Skeletal muscle tissue (tissue), 4 donors: ENCODE results near the gene IFNA1. TPM values are rescaled to one million over a fixed set of nuclear protein-coding genes. Genes with fewer than 3 reads are reported as not detected.
"Not testable (repeated sequence)": the region's sequence is repeated elsewhere in the genome, so short reads cannot be mapped to it uniquely, and the experiment has no call there.

ENCODE experiments used
- H3K27ac ChIP-seq: one replicate; pipeline ENCODE4 v1.7.0; 2013; ENCODE audit warnings: mild to moderate bottlenecking, low read depth, low read length, inconsistent platforms
- H3K27me3 ChIP-seq, 3 donors: one replicate each; pipeline ENCODE4 v1.7.0; 2013; ENCODE audit warnings: low read length in 3 of 3; ENCODE audit not compliant: control insufficient read depth in 3 of 3, insufficient read depth in 3 of 3
- H3K36me3 ChIP-seq, 3 donors: one replicate each; pipeline ENCODE4 v1.7.0; 2013; ENCODE audit warnings: low read length in 3 of 3; ENCODE audit not compliant: control insufficient read depth in 3 of 3, insufficient read depth in 3 of 3
- H3K4me1 ChIP-seq, 3 donors: one replicate each; pipeline ENCODE4 v1.7.0; 2013; ENCODE audit warnings: low read length in 3 of 3, mild to moderate bottlenecking in 3 of 3; ENCODE audit not compliant: control insufficient read depth in 3 of 3, insufficient read depth in 3 of 3
- H3K4me3 ChIP-seq, 3 donors: one replicate each; pipeline ENCODE4 v1.7.0; 2013; ENCODE audit warnings: low read length in 3 of 3
- H3K9ac ChIP-seq, 3 donors: one replicate each; pipeline ENCODE4 v1.7.0; 2013; ENCODE audit warnings: low read length in 3 of 3, mild to moderate bottlenecking in 3 of 3, moderate library complexity in 2 of 3, low read depth in 1 of 3
- H3K9me3 ChIP-seq, 3 donors: one replicate each; pipeline ENCODE4 v1.7.0; 2013; ENCODE audit warnings: low read length in 3 of 3; ENCODE audit not compliant: control insufficient read depth in 3 of 3
- total RNA-seq: library from RNA; depleted of rRNA; stranded (reverse); fragments of >200 nt; gene quantifications from one replicate; pipeline ENCODE4 v1.2.3, GENCODE V29; 2014
- donor health status: Osteomylitis.

Gene IFNA1
- total RNA-seq, 1 donor from 2014 or later, result not detected

- H3K27ac ChIP-seq, result no peak overlapping the region
- H3K4me3 ChIP-seq, result no peak overlapping the region
- no peak overlapping the region for H3K9ac ChIP-seq
- H3K27me3 ChIP-seq, result peaks cover 4 to 6% (median 5%) of the 10 kb centered on the region in 3 donors
- H3K9me3 ChIP-seq, result no peaks in the 10 kb centered on the region
- H3K36me3 ChIP-seq, result no peaks in the 10 kb centered on the region
- H3K4me1 ChIP-seq, result no peaks in the 10 kb centered on the region
Observed at GRCh38 chr9:21413151-21413550, 27.1 kb upstream of the IFNA1 start.

- H3K27ac ChIP-seq, result no peak overlapping the region
- no peak overlapping the region for H3K9ac ChIP-seq
- no peaks in the 10 kb centered on the region for H3K4me1 ChIP-seq
- H3K27me3 ChIP-seq, result peaks cover 4 to 6% (median 5%) of the 10 kb centered on the region in 3 donors
- no peak overlapping the region for H3K4me3 ChIP-seq
- H3K36me3 ChIP-seq, result no peaks in the 10 kb centered on the region
- H3K9me3 ChIP-seq, result no peaks in the 10 kb centered on the region
Observed at GRCh38 chr9:21413624-21414023, 26.6 kb upstream of the IFNA1 start.

- H3K27ac ChIP-seq, result no peak overlapping the region
- H3K27me3 ChIP-seq, result peaks cover under 1 to 5% (median 4%) of the 10 kb centered on the region in 3 donors
- H3K9me3 ChIP-seq, result no peaks in the 10 kb centered on the region
- no peaks in the 10 kb centered on the region for H3K4me1 ChIP-seq
- no peak overlapping the region for H3K4me3 ChIP-seq
- H3K9ac ChIP-seq, result no peak overlapping the region
- no peaks in the 10 kb centered on the region for H3K36me3 ChIP-seq
Observed at GRCh38 chr9:21414220-21414940, 25.9 kb upstream of the IFNA1 start.

GRCh38 chr9:21415493-21416267 is 24.6 kb upstream of the IFNA1 start:
- no peak overlapping the region for H3K27ac ChIP-seq

GRCh38 chr9:21428235-21428634 is 12.0 kb upstream of the IFNA1 start:
- H3K4me3 ChIP-seq, result no peak overlapping the region
- H3K9me3 ChIP-seq, result no peaks in the 10 kb centered on the region
- no peak overlapping the region for H3K9ac ChIP-seq
- H3K27me3 ChIP-seq, result no peaks in the 10 kb centered on the region
- H3K36me3 ChIP-seq, result no peaks in the 10 kb centered on the region
- no peak overlapping the region for H3K27ac ChIP-seq
- H3K4me1 ChIP-seq, result no peaks in the 10 kb centered on the region

More at GRCh38 chr9:21415493-21416267, 24.6 kb upstream of the IFNA1 start:
- no peaks in the 10 kb centered on the region for H3K4me1 ChIP-seq
- H3K4me3 ChIP-seq, result no peak overlapping the region
- H3K9ac ChIP-seq, result no peak overlapping the region
- H3K36me3 ChIP-seq, result no peaks in the 10 kb centered on the region
- H3K27me3 ChIP-seq, result peaks cover 0 to 5% (median 4%) of the 10 kb centered on the region in 3 donors
- no peaks in the 10 kb centered on the region for H3K9me3 ChIP-seq

GRCh38 chr9:21429191-21429590 is 11.0 kb upstream of the IFNA1 start:
- Histone ChIP-seq H3K36me3 (no peaks in the 10 kb centered on the region), H3K9ac (no peak overlapping the region), H3K4me1 (no peaks in the 10 kb centered on the region), H3K27me3 (no peaks in the 10 kb centered on the region), H3K9me3 (no peaks in the 10 kb centered on the region), H3K27ac (no peak overlapping the region), H3K4me3 (no peak overlapping the region)

- Histone ChIP-seq H3K9ac (no peak overlapping the region), H3K27ac (no peak overlapping the region), H3K4me3 (no peak overlapping the region), H3K9me3 (no peaks in the 10 kb centered on the region), H3K4me1 (no peaks in the 10 kb centered on the region), H3K27me3 (no peaks in the 10 kb centered on the region), H3K36me3 (no peaks in the 10 kb centered on the region)
Observed at GRCh38 chr9:21432672-21433425, 7.4 kb upstream of the IFNA1 start.

- no peaks in the 10 kb centered on the region for H3K36me3 ChIP-seq
- no peaks in the 10 kb centered on the region for H3K4me1 ChIP-seq
- H3K27ac ChIP-seq, result no peak overlapping the region
- H3K9me3 ChIP-seq, result no peaks in the 10 kb centered on the region
- no peak overlapping the region for H3K4me3 ChIP-seq
- H3K9ac ChIP-seq, result no peak overlapping the region
- no peaks in the 10 kb centered on the region for H3K27me3 ChIP-seq
Observed at GRCh38 chr9:21434202-21435014, 5.8 kb upstream of the IFNA1 start.

- H3K9ac ChIP-seq, H3K4me1 ChIP-seq, H3K9me3 ChIP-seq, H3K36me3 ChIP-seq, H3K4me3 ChIP-seq, H3K27ac ChIP-seq, H3K27me3 ChIP-seq: not testable (repeated sequence)
Observed at GRCh38 chr9:21435015-21435383, 5.2 kb upstream of the IFNA1 start.
